VCaP (cell line): ENCODE results near the gene SMYD3.

Experiments
- H3K27ac ChIP-seq: fragments of 450-650 bp; 2 replicates; pipeline ENCODE4 v1.5.1; 2017
- CTCF ChIP-seq: fragments of 450-650 bp; conservative IDR thresholded peaks from 2 replicates; pipeline ENCODE4 v1.5.1; 2017; ENCODE audit warnings: mild to moderate bottlenecking, moderate library complexity

The SMYD3 gene

GRCh38 chr1:246255773-246256172 is 251.3 kb downstream of the SMYD3 start:
- no peak overlapping the region for H3K27ac ChIP-seq
- TF ChIP-seq CTCF, result no peak

GRCh38 chr1:246254854-246255253 is 252.2 kb downstream of the SMYD3 start:
- H3K27ac ChIP-seq, result no peak overlapping the region
- no peak for TF ChIP-seq CTCF

GRCh38 chr1:246246430-246246829 is 260.6 kb downstream of the SMYD3 start:
- no peak overlapping the region for H3K27ac ChIP-seq
- no peak; the same call in 1 of the 2 replicates for TF ChIP-seq CTCF

GRCh38 chr1:246245541-246245940 is 261.5 kb downstream of the SMYD3 start:
- H3K27ac ChIP-seq, result no peak overlapping the region
- TF ChIP-seq CTCF, result no peak

- TF ChIP-seq CTCF, result no peak
Observed at GRCh38 chr1:246232126-246232525, 275.0 kb downstream of the SMYD3 start.

GRCh38 chr1:246226041-246226440 is 281.0 kb downstream of the SMYD3 start:
- H3K27ac ChIP-seq, result no peak overlapping the region
- TF ChIP-seq CTCF, result no peak

More at GRCh38 chr1:246232126-246232525, 275.0 kb downstream of the SMYD3 start:
- no peak overlapping the region for H3K27ac ChIP-seq

- TF ChIP-seq CTCF, result no peak
- no peak overlapping the region for H3K27ac ChIP-seq
Observed at GRCh38 chr1:246221485-246222255, 285.4 kb downstream of the SMYD3 start.
